ENCODE measurements around the gene METTL26.
"Not testable (repeated sequence)": the region's sequence is repeated elsewhere in the genome, so short reads cannot be mapped to it uniquely, and the experiment has no call there.

Gene METTL26

DNA sequence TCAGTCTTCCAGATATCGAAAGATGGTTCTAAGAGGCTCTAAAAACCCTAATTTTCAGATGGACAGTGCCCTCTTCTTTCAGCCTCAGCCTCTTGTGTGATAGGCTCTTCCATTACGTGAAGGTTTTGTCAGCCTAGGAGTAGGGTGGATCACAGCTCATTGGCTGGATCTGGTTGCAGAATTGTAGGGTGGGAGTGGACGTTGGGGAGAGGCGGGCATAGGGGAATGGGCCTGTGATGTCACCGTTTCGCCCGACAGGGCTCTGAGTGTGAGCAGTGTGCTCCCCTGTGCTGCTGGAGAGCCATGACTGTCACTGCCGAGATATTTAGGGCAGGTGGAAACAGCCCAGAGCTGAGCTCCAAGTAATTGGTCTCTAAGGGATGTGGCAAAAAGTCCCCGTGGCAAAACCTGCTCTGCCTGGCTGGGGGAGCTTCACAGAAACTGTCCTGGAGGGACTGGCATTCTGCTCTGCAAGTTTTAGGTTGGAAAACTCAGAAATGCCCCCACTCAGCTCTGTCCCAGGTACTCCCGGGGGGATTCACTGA lies 11.5 kb downstream of the METTL26 start:
- no peak for DNase-seq

DNA sequence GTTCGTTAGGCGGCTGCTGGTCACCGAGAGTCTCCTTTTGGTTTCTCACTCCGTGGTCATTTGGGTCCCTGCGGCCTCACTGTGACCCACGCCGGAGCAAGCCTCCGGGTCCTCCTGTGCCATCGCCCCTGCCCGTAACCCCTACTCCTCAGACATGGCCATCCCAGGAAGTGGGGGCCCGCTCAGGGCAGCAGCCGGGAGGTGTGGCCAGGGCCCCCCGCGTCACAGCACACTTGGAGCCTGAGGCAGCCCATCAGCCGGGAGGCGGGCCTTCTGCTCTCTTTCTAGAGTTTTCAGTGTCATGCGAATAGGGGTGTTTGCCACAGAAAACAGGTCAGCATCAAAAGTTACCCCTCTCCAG lies 13.2 kb downstream of the METTL26 start:
- DNase-seq, result no peak

DNA sequence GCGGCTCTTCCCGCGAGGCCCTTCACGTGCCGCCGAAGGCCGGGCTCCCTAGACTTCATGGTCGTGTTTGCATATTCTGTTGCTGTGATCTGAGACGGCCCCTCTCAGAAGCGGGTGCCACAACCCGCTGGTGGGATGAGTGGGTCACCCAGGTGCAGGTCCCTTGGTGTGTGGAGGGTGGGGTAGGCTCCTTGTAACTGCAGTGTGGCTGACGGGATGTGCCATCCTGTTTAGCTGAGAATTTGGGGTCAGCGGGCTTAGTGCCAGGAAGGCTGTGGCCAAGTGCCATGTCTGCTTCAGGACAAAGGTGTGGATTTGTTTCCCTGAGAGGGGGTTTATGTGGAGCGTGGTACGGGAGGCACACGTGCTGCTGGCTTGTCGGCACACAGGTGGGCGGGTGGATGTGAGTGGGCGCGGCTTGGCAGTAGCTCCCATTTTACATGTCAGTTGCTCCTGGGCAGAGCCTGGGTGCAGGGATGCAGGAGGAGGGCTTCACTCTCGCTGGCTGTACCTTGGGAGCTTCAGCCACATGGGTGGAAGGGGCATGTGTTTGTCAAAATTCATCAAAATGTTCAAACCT lies 14.5 kb downstream of the METTL26 start:
- no peak for DNase-seq

DNA sequence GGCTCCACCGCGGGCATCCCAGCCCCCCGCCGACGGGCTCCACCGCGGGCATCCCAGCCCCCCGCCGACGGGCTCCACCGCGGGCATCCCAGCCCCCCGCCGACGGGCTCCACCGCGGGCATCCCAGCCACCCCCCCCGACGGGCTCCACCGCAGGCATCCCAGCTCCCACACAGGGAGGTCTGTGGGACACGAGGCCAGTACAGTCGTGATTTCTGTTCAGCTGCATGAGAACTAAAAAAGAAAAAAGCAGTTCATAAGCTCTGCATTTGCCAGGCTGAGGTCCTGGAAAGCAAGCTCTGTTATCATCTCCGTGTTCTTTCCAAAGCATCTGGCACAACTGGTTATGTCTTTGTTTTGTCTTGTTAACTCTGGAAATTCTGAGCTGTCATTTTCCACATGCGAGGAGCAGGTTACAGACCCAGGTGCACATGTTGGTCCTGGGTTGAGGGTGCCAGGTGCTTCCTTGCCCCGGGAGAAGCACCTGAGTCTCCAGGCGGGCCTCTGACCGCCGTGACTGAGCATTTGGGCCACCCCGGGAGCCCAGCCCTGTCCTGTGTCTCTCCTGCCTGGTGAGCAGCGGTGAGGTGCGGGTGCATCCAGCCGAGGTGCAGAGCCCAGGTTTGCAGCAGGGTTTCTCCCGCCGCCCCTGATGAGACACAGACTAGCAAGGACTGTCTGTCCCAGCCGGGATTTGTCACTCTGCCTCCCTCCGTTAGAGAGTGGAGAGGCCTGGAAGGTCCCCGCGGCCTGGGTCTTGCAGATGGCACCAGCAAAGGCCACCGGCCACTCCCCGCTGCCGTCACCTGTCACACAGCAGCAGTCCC lies 15.2 kb downstream of the METTL26 start:
- DNase-seq, result no peak

DNA sequence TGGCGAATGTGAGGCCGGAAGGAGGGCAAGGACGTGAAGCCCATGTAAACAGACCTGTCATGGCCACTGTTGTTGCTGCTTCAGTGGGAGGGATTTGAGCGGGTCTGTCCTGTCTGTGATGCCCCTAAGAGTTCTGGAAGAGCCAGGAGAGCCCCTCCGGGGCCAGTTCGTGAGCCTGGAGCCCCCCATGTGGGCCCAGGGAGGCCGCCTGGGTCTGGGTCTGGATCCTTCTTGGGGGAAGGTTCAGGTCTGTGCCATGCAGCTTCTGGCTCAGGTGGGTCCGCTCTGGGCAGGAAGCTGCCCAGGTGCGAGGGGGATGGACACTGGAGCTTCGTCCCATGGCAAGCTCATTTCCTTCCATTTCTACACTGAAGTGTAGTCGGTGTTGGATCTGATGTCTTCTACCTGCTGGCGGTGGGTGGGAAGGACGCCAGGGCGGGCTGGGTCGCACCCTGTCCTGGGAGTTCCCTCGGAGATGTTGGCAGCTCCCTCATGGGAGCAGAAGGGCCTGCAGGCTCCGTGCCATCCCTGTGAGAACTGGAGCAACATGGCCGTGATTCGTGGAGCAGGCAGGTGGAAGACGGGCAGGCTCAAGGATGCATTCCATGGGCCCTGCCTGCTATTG lies 16.5 kb downstream of the METTL26 start:
- no peak for DNase-seq

DNA sequence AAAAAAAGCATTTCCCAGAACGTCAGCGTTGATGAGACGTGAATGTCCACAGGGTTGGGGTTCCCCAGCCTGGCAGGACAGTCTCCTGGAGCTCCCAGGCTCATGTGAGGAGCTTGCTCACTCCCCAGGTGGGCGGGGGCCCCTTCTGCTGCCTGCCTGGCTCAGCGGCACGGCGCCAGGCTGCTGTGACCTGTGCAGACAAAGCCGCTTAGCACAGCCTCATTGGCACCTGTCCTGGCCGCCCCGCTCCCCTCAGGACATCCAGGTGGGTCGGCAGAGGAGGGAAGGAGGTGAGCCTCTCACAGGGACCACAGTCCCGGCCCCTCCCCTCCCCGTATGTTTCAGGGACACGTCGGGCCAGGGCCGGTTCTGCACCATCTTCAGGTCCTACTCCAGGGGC lies 18.2 kb downstream of the METTL26 start:
- no peak for DNase-seq

DNA sequence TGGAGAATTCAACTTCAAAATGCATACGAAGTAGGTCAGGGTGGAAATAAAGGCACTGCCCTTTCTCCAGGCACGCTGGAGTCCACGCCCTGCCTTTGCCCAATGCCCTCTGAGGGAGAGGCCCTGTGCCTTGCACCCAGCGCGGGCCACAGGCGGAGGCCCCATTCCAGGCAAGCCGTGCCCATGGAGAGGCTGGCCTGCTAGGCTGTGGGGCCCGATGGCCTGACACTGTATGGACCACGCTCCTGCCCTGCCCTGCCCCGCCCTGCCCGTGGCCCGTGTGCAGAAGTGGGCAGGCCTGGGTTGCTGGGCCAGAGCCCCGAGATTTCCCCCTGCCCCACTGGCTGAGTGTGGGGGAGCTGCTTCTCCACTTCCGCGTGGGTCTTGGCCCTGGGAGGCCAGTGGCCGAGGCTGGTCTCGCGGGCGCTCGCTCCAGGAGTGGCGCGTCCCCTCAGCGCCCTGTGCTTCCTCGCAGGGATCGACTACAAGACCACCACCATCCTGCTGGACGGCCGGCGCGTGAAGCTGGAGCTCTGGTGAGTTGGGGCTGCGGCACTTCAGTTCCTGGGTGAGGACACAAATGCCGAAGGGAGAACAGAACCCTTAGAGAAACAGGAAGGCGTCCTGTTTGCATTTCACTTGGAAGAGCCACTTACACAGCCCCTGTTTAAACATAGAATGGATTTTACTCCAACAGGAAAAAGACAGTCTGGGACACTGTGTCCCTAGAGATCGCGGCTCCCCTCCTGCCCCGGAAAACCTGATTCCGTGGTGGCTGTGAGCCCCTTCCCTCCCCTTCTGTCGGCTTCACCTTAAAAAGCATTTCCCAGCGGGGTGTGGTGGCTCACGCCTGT lies 19.1 kb downstream of the METTL26 start:
- DNase-seq, result no peak

DNA sequence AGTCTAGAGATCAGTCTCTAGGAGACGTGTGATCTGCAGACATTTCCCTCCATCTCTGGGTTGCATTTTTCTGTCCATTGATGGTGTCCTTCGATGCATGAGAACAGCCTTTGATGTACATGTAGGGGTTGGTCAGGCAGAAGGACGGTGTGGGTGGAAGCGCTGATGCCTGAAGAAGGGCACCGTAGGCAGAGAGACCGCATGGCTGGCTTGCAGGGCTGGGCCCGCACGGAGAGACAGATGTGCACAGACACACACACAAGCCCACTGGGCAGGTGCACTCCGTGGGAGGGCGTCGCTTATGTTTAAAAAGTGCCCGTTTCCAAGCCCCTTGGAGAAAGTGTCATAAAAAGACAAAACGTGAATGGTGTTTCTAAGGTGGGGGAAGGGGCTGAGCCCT lies 21.0 kb downstream of the METTL26 start:
- DNase-seq, result no peak

DNA sequence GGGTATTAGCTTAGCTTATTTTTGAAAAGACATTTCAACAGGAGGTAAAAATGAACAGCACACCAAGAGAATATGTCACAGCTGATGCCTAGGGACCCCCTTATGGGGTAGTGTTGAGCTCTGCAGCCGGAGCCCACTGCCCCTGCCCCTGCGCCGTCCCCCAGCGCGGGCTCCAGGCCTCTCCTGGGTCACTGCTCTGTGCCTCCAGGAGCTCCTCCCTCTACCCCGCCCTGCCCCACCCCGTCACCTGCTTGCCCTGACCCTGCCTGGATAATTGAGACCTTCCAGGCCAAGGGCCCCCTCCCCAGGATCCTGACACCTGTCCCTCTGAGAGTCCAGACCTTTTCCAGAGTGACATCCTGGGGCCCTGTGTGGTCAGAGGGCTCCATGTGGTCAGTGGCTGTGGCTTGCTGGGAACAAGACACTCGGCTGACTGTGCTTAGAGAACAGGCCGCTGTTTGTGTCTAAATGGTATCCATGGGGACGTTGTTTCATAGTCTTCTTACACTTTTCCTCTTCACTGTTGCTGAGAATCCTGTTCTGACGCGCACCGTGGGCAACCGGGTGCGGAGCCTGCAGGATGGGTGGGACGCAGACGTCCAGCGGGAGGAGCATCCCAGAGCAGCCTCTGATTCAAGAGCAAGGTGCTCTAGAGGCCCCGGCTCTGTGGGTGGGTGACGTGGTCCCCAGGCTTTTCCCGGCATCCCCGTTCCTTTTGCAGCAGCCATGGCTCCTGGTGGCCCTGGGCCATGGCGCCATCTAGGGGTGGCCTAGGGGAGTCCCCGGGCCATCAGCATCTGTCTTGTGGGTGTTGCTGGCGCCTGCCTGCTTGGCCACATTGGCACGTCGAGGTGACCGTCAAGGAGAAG lies 25.4 kb downstream of the METTL26 start:
- no peak for DNase-seq

DNA sequence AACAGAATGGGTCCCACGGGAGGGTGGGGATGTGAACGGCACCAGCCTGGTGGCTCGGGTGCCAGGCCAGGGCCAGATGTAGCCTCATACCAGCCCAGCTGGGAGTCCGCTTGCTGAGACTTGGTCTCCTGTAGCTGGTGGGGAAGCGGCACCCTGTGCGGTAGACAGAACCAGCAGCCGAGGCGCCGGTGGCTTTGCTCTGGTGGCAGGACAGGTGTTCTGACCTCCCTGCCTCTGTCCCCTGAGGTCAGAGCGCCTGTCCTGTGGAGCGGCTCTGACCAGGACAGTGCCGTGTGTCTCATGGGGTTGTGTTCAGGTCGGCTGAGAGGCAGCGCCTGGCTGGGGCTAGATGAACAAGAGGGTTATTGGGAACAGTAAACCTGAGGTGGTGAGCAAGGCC lies 26.1 kb downstream of the METTL26 start:
- no peak for DNase-seq

DNA sequence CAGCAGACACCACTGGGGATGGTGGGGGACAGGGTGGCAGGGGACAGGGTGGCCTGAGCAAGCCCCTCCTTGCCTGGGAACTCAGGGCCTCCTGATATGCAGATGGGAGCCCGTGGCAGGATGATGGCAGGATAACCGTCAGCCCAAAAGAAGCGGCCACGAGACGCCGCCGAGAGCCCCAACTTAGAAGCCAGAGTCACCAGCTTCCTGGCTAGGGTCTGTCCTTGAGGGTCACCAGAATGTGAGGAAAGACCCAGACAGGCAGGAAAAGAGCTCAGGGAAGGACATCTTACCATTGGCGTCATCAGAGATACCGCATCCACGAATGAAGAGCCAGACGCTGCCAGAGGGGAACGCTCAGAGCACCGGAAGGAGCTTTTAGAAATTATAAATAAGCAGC lies 26.8 kb downstream of the METTL26 start:
- no peak for DNase-seq

DNA sequence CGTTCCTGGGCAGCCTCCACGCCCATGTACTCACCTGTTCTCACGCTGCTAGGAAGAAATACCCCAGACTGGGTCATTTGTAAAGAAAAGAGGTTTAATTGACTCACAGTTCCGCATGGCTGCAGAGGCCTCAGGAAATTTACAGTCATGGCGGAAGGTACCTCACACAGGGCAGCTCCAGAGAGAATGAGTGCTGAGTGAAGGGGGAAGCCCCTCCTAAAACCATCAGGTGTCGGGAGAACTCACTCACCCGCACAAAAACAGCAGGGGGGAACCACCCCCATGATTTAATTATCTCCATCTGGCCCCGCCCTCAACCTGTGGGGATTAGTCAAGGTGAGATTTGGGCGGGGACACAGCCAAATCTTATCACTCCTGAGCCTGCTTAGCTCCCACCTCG lies 28.1 kb downstream of the METTL26 start:
- no peak for DNase-seq

DNA sequence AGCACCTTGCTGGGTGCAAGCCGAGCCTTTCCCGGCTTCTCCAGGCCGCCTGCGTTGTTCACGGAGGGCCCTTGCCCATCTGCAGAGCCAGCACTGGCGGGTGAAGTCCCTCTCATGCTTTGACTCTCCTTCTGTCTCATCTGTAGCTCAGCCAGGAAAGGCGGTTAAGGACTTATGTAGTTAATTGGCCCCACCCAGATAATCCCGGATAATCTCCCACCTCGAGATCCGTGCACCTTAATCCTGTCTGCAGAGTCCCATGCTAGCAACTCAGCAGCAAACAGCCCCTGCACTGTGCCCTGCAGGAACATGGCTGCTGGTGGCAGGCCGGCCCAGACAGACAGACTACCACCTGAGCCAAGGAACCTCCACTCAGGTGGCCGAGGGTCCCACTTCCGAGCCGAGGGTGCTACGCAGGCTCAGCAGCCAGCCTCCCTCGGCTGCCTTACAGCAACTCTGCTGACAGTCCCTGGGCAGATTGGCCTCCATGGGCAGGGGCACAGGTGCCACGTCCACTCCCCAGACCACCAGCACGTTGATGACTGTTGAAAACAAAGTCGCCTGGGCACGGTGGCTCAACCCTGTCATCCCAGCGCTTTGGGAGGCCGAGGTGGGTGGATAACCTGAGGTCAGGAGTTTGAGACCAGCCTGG lies 29.3 kb downstream of the METTL26 start:
- DNase-seq, result no peak

DNA sequence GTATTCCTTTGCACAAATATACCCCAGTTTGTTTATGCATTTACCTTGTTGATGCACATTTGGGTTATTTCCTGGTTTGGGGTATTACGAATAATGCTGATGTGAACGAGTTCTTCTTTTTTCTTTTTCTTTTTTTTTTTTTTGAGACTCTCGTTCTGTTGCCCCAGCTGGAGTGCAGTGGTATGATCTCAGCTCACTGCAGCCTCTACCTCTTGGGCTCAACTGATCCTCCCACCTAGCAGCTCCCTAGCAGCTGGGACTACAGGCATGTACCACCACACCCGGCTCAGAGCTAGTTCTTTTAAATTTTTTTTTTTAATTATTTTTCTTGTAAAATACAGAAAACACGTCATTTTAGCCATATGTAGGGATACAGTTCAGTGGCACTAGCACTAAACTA lies 32.2 kb downstream of the METTL26 start:
- no peak for DNase-seq

DNA sequence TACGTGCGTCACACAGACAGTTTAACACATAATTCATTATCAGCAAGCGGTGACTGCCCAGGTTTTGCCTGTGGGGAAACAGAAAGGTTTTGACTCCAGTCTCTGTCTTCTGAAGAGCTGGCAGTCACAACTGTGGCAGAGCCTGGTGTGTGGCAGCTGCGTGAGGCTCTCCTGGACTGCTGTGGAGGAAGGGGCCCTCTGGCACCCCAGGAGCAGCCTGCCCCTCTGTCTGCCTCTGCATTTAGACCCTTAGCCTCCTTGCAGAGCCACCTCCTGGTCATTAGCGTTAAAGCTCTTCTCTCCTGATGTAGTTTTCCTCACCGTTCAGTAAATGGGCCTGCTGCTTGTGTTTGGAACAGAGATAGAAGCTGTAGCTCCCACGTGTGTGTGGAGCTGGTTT lies 35.3 kb downstream of the METTL26 start:
- no peak for DNase-seq

DNA sequence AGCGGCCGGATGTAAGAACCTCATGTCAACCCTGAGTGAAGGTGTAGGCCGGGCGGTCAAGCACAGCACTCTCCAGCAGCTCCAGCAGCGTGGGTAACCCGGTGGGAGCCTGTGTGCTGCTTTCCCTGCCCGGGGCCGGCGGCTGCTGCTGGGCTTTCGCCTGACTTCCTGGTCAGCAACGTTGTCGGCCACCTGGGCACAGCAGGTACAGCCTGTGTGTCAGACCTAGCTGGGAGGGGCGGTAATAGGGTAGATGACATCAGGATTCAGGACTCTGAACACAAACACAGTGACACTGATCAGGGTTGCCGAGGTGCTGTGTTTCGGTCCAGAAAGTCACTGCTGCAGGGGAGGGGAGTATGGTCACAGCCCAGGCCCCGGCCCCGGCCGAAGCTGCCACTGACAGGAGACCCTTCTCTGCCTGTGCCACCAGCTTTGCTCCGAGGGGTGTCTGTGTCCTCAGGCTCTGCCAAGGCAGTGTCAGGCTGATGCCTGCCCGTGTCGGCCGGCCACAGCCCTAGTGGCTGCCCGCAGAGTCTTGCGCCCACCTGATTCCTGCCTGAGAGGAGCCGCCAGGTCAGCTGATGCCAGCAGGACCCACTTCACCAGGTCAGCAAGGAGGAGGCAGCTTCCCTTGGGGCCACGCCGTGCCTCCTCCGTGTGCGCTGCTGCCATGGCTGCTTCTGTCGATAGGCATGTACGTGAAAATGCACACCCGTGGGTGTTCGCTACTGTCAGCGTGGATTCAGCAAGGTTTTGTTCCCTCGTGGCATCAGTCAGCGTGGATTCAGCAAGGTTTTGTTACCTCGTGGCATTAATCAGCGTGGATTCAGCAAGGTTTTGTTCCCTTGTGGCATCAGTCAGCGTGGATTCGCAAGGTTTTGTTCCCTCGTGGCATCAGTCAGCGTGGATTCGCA lies 37.0 kb downstream of the METTL26 start:
- no peak for DNase-seq

DNA sequence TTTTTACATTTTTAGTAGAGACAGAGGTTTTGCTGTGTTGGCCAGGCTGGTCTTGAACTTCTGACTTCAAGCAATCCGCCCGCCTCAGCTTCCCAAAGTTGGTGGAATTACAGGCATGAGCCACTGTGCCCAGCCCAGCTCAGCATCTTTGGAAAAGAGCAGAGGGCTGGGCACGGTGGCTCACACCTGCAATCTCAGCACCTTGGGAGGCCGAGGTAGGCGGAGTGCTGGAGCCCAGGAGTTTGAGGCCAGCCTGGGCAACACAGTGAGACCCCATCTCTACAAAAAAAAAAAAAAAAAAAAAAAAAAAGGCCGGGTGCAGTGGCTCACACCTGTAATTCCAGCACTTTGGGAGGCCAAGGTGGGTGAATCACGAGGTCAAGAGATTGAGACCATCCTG lies 38.5 kb downstream of the METTL26 start:
- not testable (repeated sequence) for DNase-seq

DNA sequence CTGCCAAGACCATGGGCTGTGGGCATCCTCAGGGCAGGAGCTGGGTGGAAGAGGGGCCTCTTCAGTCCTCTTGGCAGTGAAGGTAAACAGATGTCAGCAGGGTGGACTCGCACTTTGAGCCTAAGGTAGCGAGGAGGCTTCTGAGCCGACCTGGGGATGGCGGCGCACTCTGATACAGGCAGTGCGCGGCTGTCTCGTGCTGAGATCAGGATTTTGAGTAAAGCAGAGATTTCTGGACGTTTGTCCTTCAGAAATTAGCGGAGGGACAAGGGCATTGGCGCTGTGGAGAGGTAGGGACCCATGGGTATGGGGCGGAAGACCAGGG lies 39.4 kb downstream of the METTL26 start:
- no peak for DNase-seq

DNA sequence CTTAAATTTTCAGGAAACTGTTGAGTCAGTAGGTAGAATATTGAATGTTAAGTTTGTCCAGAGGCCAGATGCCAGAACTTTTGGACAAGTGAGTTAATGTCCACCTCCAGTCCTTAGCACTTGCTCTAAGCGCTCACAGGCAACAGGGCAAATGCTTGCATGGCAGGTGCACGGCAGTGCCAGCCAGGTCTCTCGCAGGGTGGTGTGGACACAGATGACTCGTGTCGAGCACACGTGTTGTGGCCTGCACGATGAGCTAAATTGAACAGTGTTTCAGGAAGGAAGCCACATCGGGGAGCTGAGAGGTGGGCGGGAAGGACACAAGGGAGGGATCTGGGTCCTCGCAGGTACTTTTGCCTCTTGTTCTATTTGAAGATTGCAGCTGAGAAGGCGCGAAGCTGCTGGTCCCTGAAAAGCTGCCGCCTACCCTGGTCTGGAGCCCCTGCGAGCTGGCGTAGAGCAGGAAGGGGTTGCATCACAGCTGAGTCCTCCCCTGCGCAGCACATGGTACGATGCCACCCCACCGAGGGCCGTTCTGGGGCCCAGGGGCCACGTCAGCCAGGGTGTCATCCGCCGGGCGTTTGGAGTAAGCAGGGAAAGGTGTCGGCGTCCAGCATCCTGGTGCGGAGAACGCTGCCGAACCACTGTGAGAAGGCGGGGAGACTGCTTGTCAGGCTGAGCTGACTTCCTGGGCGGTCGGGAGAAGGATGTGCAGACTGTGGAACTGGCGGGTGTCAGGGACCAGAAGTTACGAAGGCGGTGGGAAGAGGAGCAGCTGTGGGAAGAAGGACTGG lies 40.0 kb downstream of the METTL26 start:
- DNase-seq, result no peak

DNA sequence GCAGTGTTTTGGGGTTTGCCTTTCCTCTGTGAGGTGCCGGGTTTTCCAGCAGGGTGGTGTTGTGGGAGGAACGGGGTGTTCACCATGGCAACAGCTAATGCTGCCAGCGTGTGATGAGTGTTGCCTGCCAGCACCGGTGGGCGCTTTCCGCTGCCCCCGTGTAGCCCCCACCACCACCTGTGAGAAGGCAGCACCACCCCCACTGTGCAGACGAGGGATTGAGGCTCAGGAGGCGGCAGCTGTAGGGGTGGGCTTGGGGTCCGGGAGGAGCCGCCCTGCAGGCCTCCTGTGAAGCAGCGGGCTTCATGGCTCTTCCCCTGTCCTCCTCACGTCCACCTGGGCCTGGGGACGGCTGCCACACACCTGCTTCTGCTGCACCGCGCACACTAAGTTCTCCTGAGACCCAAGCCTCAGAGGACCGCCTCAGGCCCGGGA lies 41.0 kb downstream of the METTL26 start:
- DNase-seq, result no peak

Data from EL (cell line).